Measurements from ENCODE around the gene CEMIP.
A peak's percentile ranks its signal among the peaks of the same experiment; 100 is the strongest.

CEMIP gene

GRCh38 chr15:80834402-80834801 lies 55.2 kb downstream of the CEMIP start:
- no peaks in the 10 kb centered on the region for H3K36me3 ChIP-seq (replicated peaks)
- no peak overlapping the region for H3K27ac ChIP-seq
- DNase-seq, result no peak
- H3K4me3 ChIP-seq (ENCODE audit: low read depth, low read length), result no peak overlapping the region
- no peaks in the 10 kb centered on the region for H3K27me3 ChIP-seq (replicated peaks)
- in situ Hi-C loops (cut with HindIII; ENCODE audit: low pct_ligation_motif_present, low sequenced_read_pairs), result no loop called here
- no peak for TF ChIP-seq CTCF (IDR thresholded peaks at IDR 0.05; ENCODE audit: low read depth, low read length, missing control alignments)

- in situ Hi-C loops (cut with HindIII; ENCODE audit: low pct_ligation_motif_present, low sequenced_read_pairs), result no loop called here
- TF ChIP-seq CTCF (IDR thresholded peaks at IDR 0.05; ENCODE audit: low read depth, low read length, missing control alignments), result no peak
- Histone ChIP-seq H3K36me3 (replicated peaks) (no peaks in the 10 kb centered on the region), H3K27me3 (replicated peaks) (no peaks in the 10 kb centered on the region), H3K27ac (no peak overlapping the region), H3K4me3 (ENCODE audit: low read depth, low read length) (no peak overlapping the region)
- no peak for DNase-seq
These were observed 55.7 kb downstream of the CEMIP start for GRCh38 chr15:80834906-80835305.

GRCh38 chr15:80835336-80835735 lies 56.2 kb downstream of the CEMIP start:
- in situ Hi-C loops (cut with HindIII; ENCODE audit: low pct_ligation_motif_present, low sequenced_read_pairs), result no loop called here
- TF ChIP-seq CTCF (IDR thresholded peaks at IDR 0.05; ENCODE audit: low read depth, low read length, missing control alignments), result peak; percentile 44
- Histone ChIP-seq H3K36me3 (replicated peaks) (no peaks in the 10 kb centered on the region), H3K27ac (no peak overlapping the region), H3K4me3 (ENCODE audit: low read depth, low read length) (no peak overlapping the region), H3K27me3 (replicated peaks) (no peaks in the 10 kb centered on the region)
- DNase-seq, result no peak

GRCh38 chr15:80836223-80836622 lies 57.1 kb downstream of the CEMIP start:
- no peaks in the 10 kb centered on the region for H3K36me3 ChIP-seq (replicated peaks)
- TF ChIP-seq CTCF (IDR thresholded peaks at IDR 0.05; ENCODE audit: low read depth, low read length, missing control alignments), result no peak
- no peaks in the 10 kb centered on the region for H3K27me3 ChIP-seq (replicated peaks)
- no peak overlapping the region for H3K4me3 ChIP-seq (ENCODE audit: low read depth, low read length)
- no peak overlapping the region for H3K27ac ChIP-seq
- DNase-seq, result no peak
- in situ Hi-C loops (cut with HindIII; ENCODE audit: low pct_ligation_motif_present, low sequenced_read_pairs), result no loop called here

- in situ Hi-C loops (cut with HindIII; ENCODE audit: low pct_ligation_motif_present, low sequenced_read_pairs), result no loop called here
- no peak for DNase-seq
- H3K27me3 ChIP-seq (replicated peaks), result no peaks in the 10 kb centered on the region
- H3K36me3 ChIP-seq (replicated peaks), result no peaks in the 10 kb centered on the region
- TF ChIP-seq CTCF (IDR thresholded peaks at IDR 0.05; ENCODE audit: low read depth, low read length, missing control alignments), result no peak
- no peak overlapping the region for H3K27ac ChIP-seq
- H3K4me3 ChIP-seq (ENCODE audit: low read depth, low read length), result no peak overlapping the region
These were observed 57.8 kb downstream of the CEMIP start for GRCh38 chr15:80837006-80837405.

- Histone ChIP-seq H3K36me3 (replicated peaks) (no peaks in the 10 kb centered on the region), H3K4me3 (ENCODE audit: low read depth, low read length) (no peak overlapping the region), H3K27ac (no peak overlapping the region), H3K27me3 (replicated peaks) (no peaks in the 10 kb centered on the region)
- TF ChIP-seq CTCF (IDR thresholded peaks at IDR 0.05; ENCODE audit: low read depth, low read length, missing control alignments), result no peak
- in situ Hi-C loops (cut with HindIII; ENCODE audit: low pct_ligation_motif_present, low sequenced_read_pairs), result no loop called here
- DNase-seq, result no peak
These were observed 58.8 kb downstream of the CEMIP start for GRCh38 chr15:80838012-80838411.
